GM19467 (cell line): ENCODE measurements around the gene TBATA.

Source experiments
- ATAC-seq: cut with Tn5 transposase; IDR thresholded peaks from one replicate; pipeline ENCODE4 v1.9.1; 2021; ENCODE audit warnings: mild to moderate bottlenecking, moderate library complexity; ENCODE audit not compliant: unreplicated experiment

Gene TBATA

DNA sequence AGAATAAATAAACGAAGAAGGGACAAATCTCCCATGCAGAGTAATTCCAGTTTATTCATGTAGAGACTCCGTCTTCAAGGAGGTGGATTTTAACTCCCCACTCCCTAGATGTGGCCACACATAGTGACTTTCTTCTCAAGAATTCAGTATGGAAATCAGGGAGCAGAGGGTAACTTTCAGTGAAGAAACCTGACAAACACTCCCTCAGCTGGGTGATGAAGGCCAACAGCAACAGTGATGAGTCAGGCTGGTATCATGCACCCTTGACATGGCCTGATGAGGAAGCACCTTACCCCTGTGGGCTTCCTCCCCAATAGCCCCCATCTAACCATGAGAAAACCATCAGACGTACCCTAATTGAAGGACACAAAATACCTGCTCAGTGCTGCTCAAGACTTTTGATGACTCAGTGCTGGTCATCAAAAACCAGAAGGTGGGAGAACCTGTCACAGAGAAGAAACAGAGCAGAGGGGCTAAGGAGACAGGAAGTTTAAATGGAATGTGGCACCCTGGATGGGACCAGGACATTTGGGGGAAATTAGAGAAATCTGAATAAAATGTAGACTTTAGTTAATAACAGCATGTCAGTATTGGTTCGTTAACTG, 62.3 kb downstream of the TBATA start:
- ATAC-seq, result no peak
